ENCODE results near the gene RNF10. TPM values are rescaled to one million over a fixed set of nuclear protein-coding genes. Genes with fewer than 3 reads are reported as not detected.

The RNF10 gene
- total and polyA plus RNA-seq, 11 donors, result 165 to 490 (median 278) TPM

DNA sequence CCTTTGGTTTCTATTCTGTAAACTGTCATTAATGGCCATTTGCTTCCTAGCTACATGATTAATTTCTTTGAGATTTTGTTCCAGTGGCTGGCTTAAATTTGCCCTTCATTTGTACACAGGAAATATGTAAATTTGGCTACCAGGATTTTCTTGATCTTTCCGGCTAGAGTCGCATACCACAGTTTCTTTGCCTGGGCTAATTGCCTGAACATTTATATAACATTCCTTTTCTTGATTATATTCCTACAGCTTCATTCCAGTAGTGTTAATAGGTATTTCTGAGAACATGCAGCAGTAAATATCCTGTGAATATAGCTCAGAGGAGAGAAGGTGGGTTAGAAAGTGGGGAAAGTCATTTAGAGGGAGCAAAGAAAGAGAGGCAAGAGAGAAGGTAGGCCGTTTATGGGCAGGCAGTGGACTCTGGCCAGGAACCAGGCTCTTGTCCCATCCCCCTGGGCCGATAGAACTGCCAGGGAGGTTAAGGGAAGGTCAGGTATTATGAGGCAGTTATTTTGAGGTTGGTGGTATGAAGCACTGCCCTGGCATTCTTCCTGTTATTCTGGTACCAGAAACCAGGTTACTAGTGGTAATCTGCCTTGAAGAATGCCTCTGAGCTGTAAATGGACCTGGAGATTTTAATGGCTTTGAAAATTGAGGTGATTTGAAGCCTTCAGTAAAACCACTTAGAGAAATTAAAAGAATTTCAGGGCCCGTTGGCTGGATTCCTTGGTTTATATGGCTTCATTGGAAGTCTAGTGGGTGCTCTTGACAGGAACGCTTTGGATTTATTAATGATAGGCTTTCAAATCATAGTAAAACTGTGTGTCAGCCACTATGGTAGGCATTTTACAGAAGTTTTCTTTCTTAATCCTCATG lies 4.4 kb downstream of the RNF10 start:
- H3K36me3 ChIP-seq, result peaks cover 0 to 40% (median 5%) of the 10 kb centered on the region in 9 donors
- ATAC-seq, result peak; percentile 75 to 91 (median 79)
- intact Hi-C loops (cut with DNase I), result loop anchor here in 2 of 10 donors (5.0 kb wide), 2 partner anchors 41 to 44 kb away; partner anchors contain the start of genes DYNLL1 (in 1 of the 2) and POP5 (in 1 of the 2)
- no peaks in the 10 kb centered on the region for H3K27me3 ChIP-seq
- 8 to 13% (median 11%) methylated on average over 6 of the region's 6 CpGs for WGBS, 4 donors
- no peaks in the 10 kb centered on the region for H3K9me3 ChIP-seq
- H3K4me1 ChIP-seq, result peaks cover 25 to 83% (median 76%) of the 10 kb centered on the region in 12 donors
- peak overlapping the region in 11 of 12 donors; percentile 10 to 98 (median 93) for H3K4me3 ChIP-seq
- H3K27ac ChIP-seq, result peak overlapping the region; percentile 58 to 98 (median 96)
- DNase-seq, result peak in 4 of 5 donors; percentile 77 to 87 (median 80)
- peak in 1 of 2 donors; percentile 31 for TF ChIP-seq POLR2A (IDR thresholded peaks at IDR 0.05)
- TF ChIP-seq, protein P1, sequence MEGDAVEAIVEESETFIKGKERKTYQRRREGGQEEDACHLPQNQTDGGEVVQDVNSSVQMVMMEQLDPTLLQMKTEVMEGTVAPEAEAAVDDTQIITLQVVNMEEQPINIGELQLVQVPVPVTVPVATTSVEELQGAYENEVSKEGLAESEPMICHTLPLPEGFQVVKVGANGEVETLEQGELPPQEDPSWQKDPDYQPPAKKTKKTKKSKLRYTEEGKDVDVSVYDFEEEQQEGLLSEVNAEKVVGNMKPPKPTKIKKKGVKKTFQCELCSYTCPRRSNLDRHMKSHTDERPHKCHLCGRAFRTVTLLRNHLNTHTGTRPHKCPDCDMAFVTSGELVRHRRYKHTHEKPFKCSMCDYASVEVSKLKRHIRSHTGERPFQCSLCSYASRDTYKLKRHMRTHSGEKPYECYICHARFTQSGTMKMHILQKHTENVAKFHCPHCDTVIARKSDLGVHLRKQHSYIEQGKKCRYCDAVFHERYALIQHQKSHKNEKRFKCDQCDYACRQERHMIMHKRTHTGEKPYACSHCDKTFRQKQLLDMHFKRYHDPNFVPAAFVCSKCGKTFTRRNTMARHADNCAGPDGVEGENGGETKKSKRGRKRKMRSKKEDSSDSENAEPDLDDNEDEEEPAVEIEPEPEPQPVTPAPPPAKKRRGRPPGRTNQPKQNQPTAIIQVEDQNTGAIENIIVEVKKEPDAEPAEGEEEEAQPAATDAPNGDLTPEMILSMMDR (IDR thresholded peaks at IDR 0.05), result no peak

DNA sequence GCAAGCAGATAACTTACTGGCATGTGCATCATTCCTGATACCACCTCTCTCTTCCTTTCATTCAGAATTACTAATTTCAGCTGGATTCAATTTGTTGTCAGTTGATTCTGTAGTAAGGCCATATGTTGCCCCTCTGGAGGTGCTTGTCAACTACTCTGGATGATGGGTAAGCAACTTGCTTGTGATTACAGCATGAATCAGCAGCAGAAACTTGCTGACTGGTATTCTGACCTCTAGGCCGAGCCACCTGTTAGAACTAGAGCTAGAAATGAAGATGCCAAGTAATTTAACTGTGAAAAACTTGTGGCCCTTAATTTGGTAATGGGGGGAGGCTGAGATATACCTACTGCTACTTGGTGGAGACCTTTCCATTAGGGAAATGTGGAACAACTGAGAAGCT lies 5.1 kb downstream of the RNF10 start:
- H3K4me3 ChIP-seq, result peak overlapping the region in 9 of 12 donors; percentile 1 to 98 (median 93)
- H3K36me3 ChIP-seq, result peaks cover 0 to 47% (median 5%) of the 10 kb centered on the region in 9 donors
- ATAC-seq, result peak in 3 of 4 donors; percentile 24 to 32 (median 29)

DNA sequence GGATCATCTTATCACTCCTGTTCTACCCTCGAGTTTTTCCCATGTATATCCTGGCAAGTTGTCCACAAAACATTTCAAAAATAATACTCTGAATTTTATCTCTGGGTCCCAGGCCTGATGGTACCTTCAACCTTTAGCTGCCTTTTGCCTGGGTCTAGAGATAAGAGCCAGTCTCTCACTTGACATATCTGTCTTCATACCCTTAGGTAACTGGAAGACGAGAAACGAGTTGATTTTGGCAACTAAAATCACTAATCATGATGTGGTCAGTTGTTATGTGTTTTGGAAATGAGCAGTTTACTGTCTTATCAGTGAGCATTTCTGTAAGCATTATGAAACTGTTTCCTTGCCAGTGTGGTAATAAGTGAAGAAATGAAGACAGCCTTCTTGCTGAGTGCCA lies 6.3 kb downstream of the RNF10 start:
- Histone ChIP-seq H3K27ac (peak overlapping the region in 11 of 12 donors; percentile 74 to 98 (median 96)), H3K4me3 (no peak overlapping the region), H3K9me3 (no peaks in the 10 kb centered on the region), H3K4me1 (peaks cover 28 to 96% (median 88%) of the 10 kb centered on the region in 12 donors), H3K27me3 (no peaks in the 10 kb centered on the region), H3K36me3 (peaks cover 0 to 54% (median 9%) of the 10 kb centered on the region in 9 donors)
- TF ChIP-seq, protein P1 (IDR thresholded peaks at IDR 0.05), result no peak
- TF ChIP-seq POLR2A (IDR thresholded peaks at IDR 0.05), result no peak
- ATAC-seq (peak in 2 of 4 donors; percentile 7 to 39), DNase-seq (no peak)
- WGBS, 4 donors, result 5 to 7% (median 5%) methylated on average over 3 of the region's 3 CpGs
- intact Hi-C loops (cut with DNase I), result loop anchor here in 1 of 10 donors (1.0 kb wide), 1 partner anchor 32 kb away; no protein-coding TSS in a partner anchor

More for the DNA sequence above, 5.1 kb downstream of the RNF10 start:
- intact Hi-C loops (cut with DNase I), result loop anchor here in 2 of 10 donors (5.0 kb wide), 2 partner anchors 42 to 43 kb away; partner anchors contain the start of genes DYNLL1 (in 1 of the 2) and POP5 (in 1 of the 2)
- H3K4me1 ChIP-seq, result peaks cover 25 to 91% (median 84%) of the 10 kb centered on the region in 12 donors
- H3K27ac ChIP-seq, result peak overlapping the region in 11 of 12 donors; percentile 74 to 98 (median 96)
- DNase-seq, result no peak
- TF ChIP-seq POLR2A (IDR thresholded peaks at IDR 0.05), result no peak
- TF ChIP-seq, protein P1 (IDR thresholded peaks at IDR 0.05), result no peak
- H3K9me3 ChIP-seq, result no peaks in the 10 kb centered on the region
- no peaks in the 10 kb centered on the region for H3K27me3 ChIP-seq
- WGBS, 4 donors, result 42 to 50% (median 45%) methylated on average over 1 of the region's 1 CpG

DNA sequence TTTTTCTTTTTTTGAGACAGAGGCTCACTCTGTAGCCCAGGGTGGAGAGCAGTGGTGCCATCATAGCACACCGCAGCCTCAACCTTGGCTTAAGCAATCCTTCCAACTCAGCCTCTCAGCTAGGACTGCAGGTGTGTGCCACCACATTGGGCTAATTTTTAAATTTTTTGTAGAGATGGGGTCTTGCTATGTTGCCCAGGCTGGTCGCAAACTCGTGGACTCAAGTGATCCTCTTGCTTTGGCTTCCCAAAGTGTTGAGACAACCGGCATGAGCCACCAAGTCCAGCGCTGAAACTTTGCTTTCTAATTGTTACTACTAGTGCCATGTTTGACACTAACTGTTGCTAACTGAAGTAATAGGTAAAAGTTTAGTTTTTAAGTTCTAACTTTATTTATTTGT lies 8.0 kb downstream of the RNF10 start:
- ATAC-seq (no peak), DNase-seq (no peak)
- no peak overlapping the region for H3K4me3 ChIP-seq
- 90 to 97% (median 93%) methylated on average over 5 of the region's 5 CpGs for WGBS, 4 donors
- no peaks in the 10 kb centered on the region for H3K9me3 ChIP-seq
- H3K27ac ChIP-seq, result peak overlapping the region in 7 of 12 donors; percentile 8 to 98 (median 95)
- peaks cover 19 to 95% (median 73%) of the 10 kb centered on the region in 12 donors for H3K4me1 ChIP-seq
- TF ChIP-seq POLR2A (IDR thresholded peaks at IDR 0.05), result no peak
- TF ChIP-seq, protein P1 (IDR thresholded peaks at IDR 0.05), result no peak
- intact Hi-C loops (cut with DNase I), result no loop called here
- peaks cover 0 to 61% (median 22%) of the 10 kb centered on the region in 9 donors for H3K36me3 ChIP-seq
- no peaks in the 10 kb centered on the region for H3K27me3 ChIP-seq

Measured in heart left ventricle (tissue), 16 donors.